Endothelial cell of umbilical vein (primary cell): ENCODE measurements around the gene NUDT3. TPM values are rescaled to one million over a fixed set of nuclear protein-coding genes. Genes with fewer than 3 reads are reported as not detected.
A peak's percentile ranks its signal among the peaks of the same experiment; 100 is the strongest.

Experiments
- BruUV-seq: library from RNA; stranded (reverse); fragments of 400-500 nt; replicated peaks from 2 replicates; lab custom pipeline; 2021; lab: Mats Ljungman, UMichigan
- CTCF ChIA-PET: fragments of 300-600, 350-600 bp; sonication (Branson Sonifier 250); formaldehyde crosslinking; loops from one replicate; lab custom pipeline; 2021; ENCODE audit warnings: antibody characterized with exemption, inconsistent platforms; lab: Charles Lee
- POLR2A ChIA-PET: fragments of 300-600, 350-600 bp; sonication (Branson Sonifier 250); formaldehyde crosslinking; loops from one replicate; lab custom pipeline; 2021; ENCODE audit warnings: antibody characterized with exemption, inconsistent platforms; lab: Charles Lee
- DNase-seq: peaks from one replicate; pipeline ENCODE4 v3.0.0-alpha.2; 2011; ENCODE audit warnings: low read depth, low spot score
- FAIRE-seq: peaks from 2 replicates; lab custom pipeline; 2011; peaks lifted over from hg19 to GRCh38; lab: Jason Lieb, UNC
- H2AFZ ChIP-seq: 2 replicates; pipeline ENCODE4 v1.6.0; 2012; ENCODE audit warnings: low read depth, low read length, control low read depth, inconsistent platforms
- H3K27ac ChIP-seq: 2 replicates; pipeline ENCODE4 v1.5.1; 2011; ENCODE audit warnings: low read depth, mild to moderate bottlenecking, control low read depth, low read length, moderate library complexity; ENCODE audit not compliant: insufficient read depth
- H3K27me3 ChIP-seq, 2 experiments: 2 replicates each; pipeline versions ENCODE4 v1.6.0 to v1.6.1; 2011; ENCODE audit warnings: low read length in 2 of 2, mixed read lengths in 1 of 2; ENCODE audit not compliant: control insufficient read depth in 2 of 2, insufficient read depth in 2 of 2
- H3K36me3 ChIP-seq, 2 experiments: 2 replicates in 1 of 2; 3 replicates in 1 of 2; pipeline ENCODE4 v1.5.1; 2011; ENCODE audit warnings: low read length in 2 of 2, mild to moderate bottlenecking in 1 of 2, moderate library complexity in 1 of 2; ENCODE audit not compliant: control insufficient read depth in 2 of 2, insufficient read depth in 2 of 2; ENCODE audit errors: extremely low read depth in 1 of 2
- H3K4me1 ChIP-seq: 3 replicates; pipeline ENCODE4 v1.5.1; 2011; ENCODE audit warnings: mild to moderate bottlenecking, low read length; ENCODE audit not compliant: control insufficient read depth, insufficient read depth; ENCODE audit errors: extremely low read depth
- H3K4me2 ChIP-seq: 2 replicates; pipeline ENCODE4 v1.6.1; 2011; ENCODE audit warnings: low read length, control low read depth, mixed read lengths; ENCODE audit not compliant: insufficient read depth
- H3K4me3 ChIP-seq, 3 experiments: fragments of 200-600 bp in 1 of 3; sonication (generic), shearing (Covaris generic) in 1 of 3; replicated peaks in 1 of 3; 2 replicates each; pipeline ENCODE4 v1.5.1; 2011 to 2016; ENCODE audit warnings: control low read depth in 3 of 3, low read length in 3 of 3, mild to moderate bottlenecking in 2 of 3, inconsistent platforms in 1 of 3, low read depth in 1 of 3, moderate library complexity in 1 of 3; ENCODE audit not compliant: insufficient read depth in 1 of 3
- H3K79me2 ChIP-seq: 2 replicates; pipeline ENCODE4 v1.6.0; 2012; ENCODE audit warnings: low read length, inconsistent platforms; ENCODE audit not compliant: control insufficient read depth, insufficient read depth
- H3K9ac ChIP-seq: replicated peaks from 2 replicates; pipeline ENCODE3; 2011; ENCODE audit warnings: low read length, control low read depth; ENCODE audit not compliant: insufficient read depth; ENCODE audit errors: extremely low read depth
- H3K9me1 ChIP-seq: replicated peaks from 3 replicates; pipeline ENCODE4 v1.6.0; 2011; ENCODE audit warnings: mild to moderate bottlenecking, low read length; ENCODE audit not compliant: control insufficient read depth, insufficient read depth; ENCODE audit errors: extremely low read depth
- H3K9me3 ChIP-seq: replicated peaks from 2 replicates; pipeline ENCODE4 v1.5.1; 2012; ENCODE audit warnings: low read length, inconsistent platforms; ENCODE audit not compliant: control insufficient read depth, insufficient read depth
- H4K20me1 ChIP-seq: replicated peaks from 2 replicates; pipeline ENCODE3; 2011; ENCODE audit warnings: mild to moderate bottlenecking, low read length; ENCODE audit not compliant: control insufficient read depth, insufficient read depth; ENCODE audit errors: extremely low read depth
- CTCF ChIP-seq, 2 donors: IDR thresholded peaks; 1 replicate in 1 of 2; 2 replicates in 1 of 2; pipeline ENCODE4 v1.5.1; 2011; ENCODE audit warnings: low read length in 2 of 2, mild to moderate bottlenecking in 2 of 2, moderate library complexity in 2 of 2, control low read depth in 1 of 2, inconsistent platforms in 1 of 2, low read depth in 1 of 2; ENCODE audit not compliant: insufficient read depth in 1 of 2; ENCODE audit errors: extremely low read depth in 1 of 2
- EZH2 ChIP-seq: IDR thresholded peaks from 2 replicates; pipeline ENCODE4 v1.6.1; 2012; ENCODE audit warnings: borderline replicate concordance, low read depth, mild to moderate bottlenecking, moderate library complexity, low read length, inconsistent platforms; ENCODE audit not compliant: severe bottlenecking
- FOS ChIP-seq: IDR thresholded peaks from 2 replicates; pipeline ENCODE4 v1.6.1; 2011; ENCODE audit warnings: mild to moderate bottlenecking, low read length, moderate library complexity, borderline replicate concordance; ENCODE audit not compliant: insufficient read depth
- GATA2 ChIP-seq: IDR thresholded peaks from 2 replicates; pipeline ENCODE4 v1.7.0; 2011; ENCODE audit warnings: low read depth, mild to moderate bottlenecking, moderate library complexity, mixed read lengths, low read length; ENCODE audit not compliant: insufficient read length, insufficient read depth
- JUN ChIP-seq: IDR thresholded peaks from 2 replicates; pipeline ENCODE4 v1.6.1; 2011; ENCODE audit warnings: borderline replicate concordance, low read depth; ENCODE audit not compliant: insufficient read length, insufficient read depth
- MYC ChIP-seq: IDR thresholded peaks from one replicate; pipeline ENCODE4 v1.6.1; 2011; ENCODE audit warnings: mild to moderate bottlenecking, low read depth, low read length
- POLR2A ChIP-seq: IDR thresholded peaks from 2 replicates; pipeline ENCODE4 v1.6.1; 2012; ENCODE audit warnings: low read depth, mild to moderate bottlenecking, control low read depth, low read length
- POLR2AphosphoS5 ChIP-seq: IDR thresholded peaks from 2 replicates; pipeline ENCODE4 v1.6.1; 2012; ENCODE audit warnings: low read depth, mild to moderate bottlenecking, control low read depth, low read length, moderate library complexity; ENCODE audit not compliant: insufficient read depth
- dilution Hi-C: fragments of 300-500 bp; cut with MboI; formaldehyde crosslinking; loops from one replicate; pipeline ENCODE4 v1.15.0; 2019; ENCODE audit warnings: low sequenced_read_pairs; ENCODE audit not compliant: extremely low pct_ligation_motif_present
- intact Hi-C: fragments of 100-400 bp; cut with micrococcal nuclease; formaldehyde crosslinking; loops from one replicate; pipeline ENCODE4 v1.10.0; 2022
- polyA plus RNA-seq, 4 experiments: library from polyadenylated mRNA; depleted of rRNA in 3 of 4; stranded (reverse) in 3 of 4; unstranded in 1 of 4; fragments of >200 nt; gene quantifications; 2 replicates each; pipeline versions ENCODE4 v1.2.1 to v1.2.3, GENCODE V29; 2011 to 2012; ENCODE audit warnings: missing spikeins in 1 of 4
- total RNA-seq: library from RNA; stranded (reverse); gene quantifications from 2 replicates; pipeline ENCODE4 v1.2.3, GENCODE V29; 2021
- TF ChIP-seq, protein P1 (sequence below): IDR thresholded peaks from 2 replicates; pipeline ENCODE4 v1.6.1; 2011; ENCODE audit not compliant: insufficient read depth, insufficient read length

NUDT3 gene
- total and polyA plus RNA-seq, 2 donors (not counting 3 experiments of a cell fraction or from before 2014, with no cell fraction given), result 11.9 to 30.9 TPM

- POLR2A ChIA-PET, result interaction anchor here (1.1 kb wide), 1 partner anchor 19 kb away, joined by 6 read pairs; no protein-coding TSS in a partner anchor
- H3K9me3 ChIP-seq, result no peaks in the 10 kb centered on the region
- CTCF ChIA-PET, result interaction anchor here (0.7 to 6.1 kb wide), 10 partner anchors 15 to 543 kb away, joined by 3 to 74 read pairs (median 6); no protein-coding TSS in a partner anchor
- TF ChIP-seq POLR2A (no peak), POLR2AphosphoS5 (peak; percentile 37), GATA2 (no peak), JUN (peak; percentile 76), EZH2 (no peak), MYC (no peak), FOS (peak; percentile 95), CTCF (IDR thresholded peaks at IDR 0.05; ENCODE audit: extremely low read depth in 1 of 2, insufficient read depth in 1 of 2, low read depth in 1 of 2, low read length in 2 of 2) (no peak)
- TF ChIP-seq, protein P1, sequence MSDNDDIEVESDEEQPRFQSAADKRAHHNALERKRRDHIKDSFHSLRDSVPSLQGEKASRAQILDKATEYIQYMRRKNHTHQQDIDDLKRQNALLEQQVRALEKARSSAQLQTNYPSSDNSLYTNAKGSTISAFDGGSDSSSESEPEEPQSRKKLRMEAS, result no peak
- peak overlapping the region in 1 of 3 experiments; percentile 22 for H3K4me3 ChIP-seq
- peak overlapping the region; percentile 88 for H3K27ac ChIP-seq
- peak overlapping the region; percentile 68 for H3K9ac ChIP-seq
- no peaks in the 10 kb centered on the region for H3K27me3 ChIP-seq
- no peak overlapping the region for H2AFZ ChIP-seq
- FAIRE-seq (no peak), DNase-seq (peak; percentile 89)
- intact Hi-C loops, result no loop called here
- H3K79me2 ChIP-seq, result peaks cover 43% of the 10 kb centered on the region
- no peaks in the 10 kb centered on the region for H4K20me1 ChIP-seq
- peak overlapping the region; percentile 71 for H3K4me2 ChIP-seq
- dilution Hi-C loops, result no loop called here
- peaks cover 80% of the 10 kb centered on the region for H3K4me1 ChIP-seq
- peaks cover 10 to 12% of the 10 kb centered on the region in 2 experiments for H3K36me3 ChIP-seq
- BruUV-seq, result TSS peak; percentile 2
- H3K9me1 ChIP-seq, result no peaks in the 10 kb centered on the region
These were observed 149.2 kb downstream of the NUDT3 start for GRCh38 chr6:34243131-34243771.
